Sigmoid colon (tissue), 7 donors: ENCODE data around the gene ADARB2. TPM values are rescaled to one million over a fixed set of nuclear protein-coding genes. Genes with fewer than 3 reads are reported as not detected.

Experiments
- DNase-seq: peaks from one replicate; pipeline ENCODE4 v3.0.0-alpha.2; 2019
- H3K27ac ChIP-seq, 4 donors: fragments of 200-600 bp; sonication (generic); one replicate each; pipeline ENCODE4 v1.5.1; 2016 to 2019; ENCODE audit warnings: mild to moderate bottlenecking in 1 of 4
- H3K27me3 ChIP-seq, 3 donors: fragments of 200-600 bp; sonication (generic); one replicate each; pipeline ENCODE4 v1.5.1; 2019; ENCODE audit warnings: mild to moderate bottlenecking in 1 of 3
- H3K36me3 ChIP-seq, 4 donors: fragments of 200-600 bp; sonication (generic); one replicate each; pipeline ENCODE4 v1.5.1; 2016 to 2019
- H3K4me1 ChIP-seq, 4 donors: fragments of 200-600 bp; sonication (generic); one replicate each; pipeline ENCODE4 v1.5.1; 2017 to 2019
- H3K4me3 ChIP-seq, 4 donors: fragments of 200-600 bp; sonication (generic); one replicate each; pipeline ENCODE4 v1.5.1; 2017 to 2019; ENCODE audit warnings: mild to moderate bottlenecking in 2 of 4, moderate library complexity in 1 of 4
- H3K9me3 ChIP-seq, 4 donors: fragments of 200-600 bp in 3 of 4; sonication (generic) in 3 of 4; one replicate each; pipeline versions ENCODE4 v1.5.1 to v1.6.1; 2013 to 2019
- CTCF ChIP-seq, 4 experiments: fragments of 450-650 bp in 3 of 4; fragments of 200-600 bp in 1 of 4; IDR thresholded peaks; one replicate each; pipeline ENCODE4 v1.5.1; 2016 to 2019; ENCODE audit warnings: antibody characterized with exemption in 4 of 4, mild to moderate bottlenecking in 3 of 4, moderate library complexity in 2 of 4
- EP300 ChIP-seq, 4 donors: sonication (generic); formaldehyde crosslinking; IDR thresholded peaks; one replicate each; pipeline ENCODE4 v1.6.1; 2017; ENCODE audit warnings: antibody characterized with exemption in 4 of 4
- POLR2A ChIP-seq, 2 donors: fragments of 450-650 bp; IDR thresholded peaks; one replicate each; pipeline ENCODE4 v1.6.1; 2016; ENCODE audit warnings: antibody characterized with exemption in 2 of 2, mild to moderate bottlenecking in 2 of 2, moderate library complexity in 2 of 2
- POLR2AphosphoS5 ChIP-seq, 4 donors: sonication (generic); formaldehyde crosslinking; IDR thresholded peaks; one replicate each; pipeline ENCODE4 v1.6.1; 2017; ENCODE audit warnings: antibody characterized with exemption in 4 of 4
- WGBS, 2 donors: extraction: QIAGEN DNeasy Blood & Tissue Kit; methylation state at CpG; one replicate each; pipeline ENCODE4 v1.1.7; 2013; 5-methylcytosine and 5-hydroxymethylcytosine counted together
- intact Hi-C: fragments of 100-400 bp; cut with DNase I; formaldehyde crosslinking; loops from one replicate; pipeline ENCODE4 v1.15.1; 2023
- polyA plus RNA-seq, 3 donors: library from polyadenylated mRNA; stranded (reverse); fragments of 200-250 nt; gene quantifications; one replicate each; pipeline ENCODE4 v1.2.3, GENCODE V29; 2013
- total RNA-seq, 4 donors: library from RNA; depleted of rRNA; stranded (reverse); fragments of >200 nt; gene quantifications; one replicate each; pipeline ENCODE4 v1.1.0, GENCODE V29; 2016
- donor health status: healthy with polysubstance abuse.
- donor health status: Bipolar disorder and iron deficiency.
- donor health status: healthy.

ADARB2 gene
- total and polyA plus RNA-seq, 7 donors = 0.60 to 5.9 (median 3.5) TPM; not detected in 1

- no peaks in the 10 kb centered on the region for H3K4me1 ChIP-seq
- peaks cover 0 to 10% (median 0%) of the 10 kb centered on the region in 3 donors for H3K27me3 ChIP-seq
- no peak overlapping the region for H3K4me3 ChIP-seq
- WGBS, 2 donors = 88 to 89% methylated on average over 20 of the region's 20 CpGs
- no peaks in the 10 kb centered on the region for H3K36me3 ChIP-seq
- DNase-seq = no peak
- no peak overlapping the region for H3K27ac ChIP-seq
- intact Hi-C loops = no loop called here
- TF ChIP-seq POLR2AphosphoS5 (IDR thresholded peaks at IDR 0.05) (no peak), POLR2A (IDR thresholded peaks at IDR 0.05) (no peak), CTCF (IDR thresholded peaks at IDR 0.05) (no peak), EP300 (IDR thresholded peaks at IDR 0.05) (no peak)
- no peaks in the 10 kb centered on the region for H3K9me3 ChIP-seq
Observed at GRCh38 chr10:1396297-1396635, 341.1 kb downstream of the ADARB2 start.

GRCh38 chr10:1395481-1396296 lies 341.6 kb downstream of the ADARB2 start:
- H3K4me1 ChIP-seq = no peaks in the 10 kb centered on the region
- no peak for DNase-seq
- no peak overlapping the region for H3K4me3 ChIP-seq
- H3K36me3 ChIP-seq = no peaks in the 10 kb centered on the region
- TF ChIP-seq CTCF (IDR thresholded peaks at IDR 0.05) (no peak), EP300 (IDR thresholded peaks at IDR 0.05) (no peak), POLR2A (IDR thresholded peaks at IDR 0.05) (no peak), POLR2AphosphoS5 (IDR thresholded peaks at IDR 0.05) (no peak)
- H3K27ac ChIP-seq = no peak overlapping the region
- intact Hi-C loops = no loop called here
- peaks cover 0 to 10% (median 0%) of the 10 kb centered on the region in 3 donors for H3K27me3 ChIP-seq
- WGBS, 2 donors = 92% methylated on average over 33 of the region's 33 CpGs
- H3K9me3 ChIP-seq = no peaks in the 10 kb centered on the region

- Histone ChIP-seq H3K27ac (no peak overlapping the region), H3K4me1 (no peaks in the 10 kb centered on the region), H3K36me3 (no peaks in the 10 kb centered on the region), H3K9me3 (no peaks in the 10 kb centered on the region), H3K27me3 (peaks cover 0 to 8% (median 0%) of the 10 kb centered on the region in 3 donors), H3K4me3 (no peak overlapping the region)
- TF ChIP-seq EP300 (IDR thresholded peaks at IDR 0.05) (no peak), POLR2AphosphoS5 (IDR thresholded peaks at IDR 0.05) (no peak), CTCF (IDR thresholded peaks at IDR 0.05) (no peak), POLR2A (IDR thresholded peaks at IDR 0.05) (no peak)
- 89 to 90% methylated on average over 11 of the region's 11 CpGs for WGBS, 2 donors
- intact Hi-C loops = no loop called here
- no peak for DNase-seq
Observed at GRCh38 chr10:1395025-1395480, 342.3 kb downstream of the ADARB2 start.

GRCh38 chr10:1394155-1394912 lies 343.0 kb downstream of the ADARB2 start:
- H3K27ac ChIP-seq = no peak overlapping the region
- peaks cover 0 to 5% (median 0%) of the 10 kb centered on the region in 3 donors for H3K27me3 ChIP-seq
- no peaks in the 10 kb centered on the region for H3K36me3 ChIP-seq
- no peaks in the 10 kb centered on the region for H3K9me3 ChIP-seq
- DNase-seq = no peak
- 80 to 84% methylated on average over 13 of the region's 13 CpGs for WGBS, 2 donors
- TF ChIP-seq EP300 (IDR thresholded peaks at IDR 0.05) (no peak), POLR2A (IDR thresholded peaks at IDR 0.05) (no peak), POLR2AphosphoS5 (IDR thresholded peaks at IDR 0.05) (no peak), CTCF (IDR thresholded peaks at IDR 0.05) (no peak)
- intact Hi-C loops = no loop called here
- H3K4me1 ChIP-seq = no peaks in the 10 kb centered on the region
- H3K4me3 ChIP-seq = no peak overlapping the region
